HepG2 (cell line): ENCODE measurements around the gene PSENEN. TPM values are rescaled to one million over a fixed set of nuclear protein-coding genes. Genes with fewer than 3 reads are reported as not detected.

Experiments
- ARNTL ChIP-seq: sonication (generic); formaldehyde crosslinking; IDR thresholded peaks from 2 replicates; pipeline ENCODE4 v1.4.0; 2020; ENCODE audit warnings: mild to moderate bottlenecking, missing genetic modification reagents
- ATRX ChIP-seq: sonication (generic); formaldehyde crosslinking; IDR thresholded peaks from 2 replicates; pipeline ENCODE4 v1.4.0; 2020; ENCODE audit warnings: missing genetic modification reagents, borderline replicate concordance
- FOSL1 ChIP-seq: sonication (generic); formaldehyde crosslinking; IDR thresholded peaks from 2 replicates; pipeline ENCODE4 v1.9.0; 2021; ENCODE audit warnings: missing genetic modification reagents, borderline replicate concordance
- HNF4G ChIP-seq, 2 experiments: sonication (generic) in 1 of 2; formaldehyde crosslinking in 1 of 2; IDR thresholded peaks; 2 replicates each; pipeline versions ENCODE4 v1.4.0 to v1.6.1; 2011 to 2020; ENCODE audit warnings: borderline replicate concordance in 2 of 2, low read depth in 2 of 2, mild to moderate bottlenecking in 2 of 2, low read length in 1 of 2, missing genetic modification reagents in 1 of 2, moderate library complexity in 1 of 2
- KAT2B ChIP-seq: fragments of 150-350 bp; IDR thresholded peaks from 2 replicates; pipeline ENCODE4 v1.6.1; 2014; ENCODE audit warnings: low read depth, low read length, borderline replicate concordance
- KLF9 ChIP-seq: IDR thresholded peaks from 2 replicates; pipeline ENCODE4 v1.6.1; 2016; ENCODE audit warnings: low read depth
- MYC ChIP-seq: sonication (generic); formaldehyde crosslinking; IDR thresholded peaks from 2 replicates; pipeline ENCODE4 v1.9.0; 2021; ENCODE audit warnings: missing genetic modification reagents, borderline replicate concordance
- TSC22D2 ChIP-seq: sonication (generic); formaldehyde crosslinking; IDR thresholded peaks from 2 replicates; pipeline ENCODE4 v1.5.1; 2020; ENCODE audit warnings: missing genetic modification reagents, mild to moderate bottlenecking, borderline replicate concordance
- ZBTB7A ChIP-seq: sonication (generic); formaldehyde crosslinking; IDR thresholded peaks from 2 replicates; pipeline ENCODE4 v1.8.0; 2022; ENCODE audit warnings: mild to moderate bottlenecking, missing genetic modification reagents
- ZFY ChIP-seq: sonication (generic); formaldehyde crosslinking; IDR thresholded peaks from 2 replicates; pipeline ENCODE4 v1.4.0; 2020; ENCODE audit warnings: missing genetic modification reagents
- ZNF180 ChIP-seq: sonication (generic); formaldehyde crosslinking; IDR thresholded peaks from 2 replicates; pipeline ENCODE4 v1.4.0; 2020; ENCODE audit warnings: low read depth, missing genetic modification reagents, borderline replicate concordance
- ZNF225 ChIP-seq: sonication (generic); formaldehyde crosslinking; IDR thresholded peaks from 2 replicates; pipeline ENCODE4 v1.4.0; 2020; ENCODE audit warnings: mild to moderate bottlenecking, missing genetic modification reagents
- polyA plus RNA-seq, 8 experiments: library from polyadenylated mRNA; depleted of rRNA in 3 of 8; stranded (reverse) in 7 of 8; unstranded in 1 of 8; fragments of >200 nt; fragmentation: Illumina TruSeq in 4 of 8; extraction: Trizol in 4 of 8; gene quantifications; 2 replicates each; pipeline versions ENCODE4 v1.2.1 to v1.2.3, GENCODE V29; 2011 to 2016; ENCODE audit warnings: low read depth in 4 of 8, missing spikeins in 1 of 8, mixed read lengths in 1 of 8; ENCODE audit not compliant: insufficient read depth in 1 of 8
- total RNA-seq, 5 experiments: library from RNA; depleted of rRNA; stranded (reverse); fragments of >200 nt; fragmentation: Illumina TruSeq; extraction: Trizol; gene quantifications; 2 replicates each; pipeline ENCODE4 v1.2.3, GENCODE V29; 2016; ENCODE audit warnings: low read depth in 1 of 5
- TF ChIP-seq, protein P1 (sequence below): sonication (generic); formaldehyde crosslinking; IDR thresholded peaks from 2 replicates; pipeline ENCODE4 v1.4.0; 2020; ENCODE audit warnings: missing genetic modification reagents, mild to moderate bottlenecking, borderline replicate concordance
- TF ChIP-seq, protein P2 (sequence below): IDR thresholded peaks from 2 replicates; pipeline ENCODE4 v1.6.1; 2016; ENCODE audit warnings: low read depth, borderline replicate concordance
- TF ChIP-seq, protein P3 (sequence below): sonication (generic); formaldehyde crosslinking; IDR thresholded peaks from 2 replicates; pipeline ENCODE4 v1.4.0; 2020; ENCODE audit warnings: mild to moderate bottlenecking, missing genetic modification reagents
- TF ChIP-seq, protein P4 (sequence below): sonication (generic); formaldehyde crosslinking; IDR thresholded peaks from 2 replicates; pipeline ENCODE4 v1.4.0; 2020; ENCODE audit warnings: missing genetic modification reagents

The PSENEN gene
- total and polyA plus RNA-seq, 2 of the 13 experiments (the other 11 are each of a cell fraction or from before 2014, with no cell fraction given): 16.9 to 34.2 TPM

DNA sequence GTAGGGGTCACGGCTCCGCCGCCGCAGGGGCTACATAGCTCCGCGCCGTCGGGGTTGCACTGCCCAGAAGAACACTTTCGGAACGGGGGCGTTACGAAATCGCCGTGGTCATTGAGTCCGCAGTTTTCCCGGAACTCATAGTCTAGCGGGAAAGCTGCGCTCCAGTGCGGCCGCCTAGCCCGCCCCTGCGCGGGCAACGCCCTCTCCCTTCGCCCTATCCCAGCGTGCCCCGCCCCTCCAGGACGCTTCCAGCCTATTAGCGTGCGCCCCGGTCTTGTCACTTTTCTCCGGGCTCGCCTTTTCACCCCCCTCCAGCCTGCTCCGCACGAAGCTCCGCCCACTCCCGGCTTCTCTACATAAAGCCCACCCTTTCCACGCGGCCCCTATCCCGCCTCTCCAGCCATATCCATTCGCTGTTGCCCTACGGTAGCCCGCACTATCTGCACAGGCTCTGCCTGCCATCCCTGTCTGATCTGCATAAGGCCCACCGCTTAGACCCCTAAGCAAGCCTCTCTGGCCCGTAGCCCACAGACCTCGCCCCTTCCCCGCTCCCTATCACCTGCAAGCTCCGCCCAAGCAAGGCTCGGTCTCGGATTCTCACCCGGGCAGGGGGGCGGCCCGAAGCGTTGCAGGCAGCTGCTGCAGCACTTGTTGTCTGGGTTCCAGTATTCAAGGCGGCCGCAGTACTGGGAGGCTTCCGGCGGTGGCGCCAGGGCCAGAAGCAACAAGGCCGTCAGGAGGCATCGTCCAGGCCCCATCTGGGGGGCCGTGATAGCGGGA lies 4.8 kb upstream of the PSENEN start (continued):
- TF ChIP-seq, protein P1, sequence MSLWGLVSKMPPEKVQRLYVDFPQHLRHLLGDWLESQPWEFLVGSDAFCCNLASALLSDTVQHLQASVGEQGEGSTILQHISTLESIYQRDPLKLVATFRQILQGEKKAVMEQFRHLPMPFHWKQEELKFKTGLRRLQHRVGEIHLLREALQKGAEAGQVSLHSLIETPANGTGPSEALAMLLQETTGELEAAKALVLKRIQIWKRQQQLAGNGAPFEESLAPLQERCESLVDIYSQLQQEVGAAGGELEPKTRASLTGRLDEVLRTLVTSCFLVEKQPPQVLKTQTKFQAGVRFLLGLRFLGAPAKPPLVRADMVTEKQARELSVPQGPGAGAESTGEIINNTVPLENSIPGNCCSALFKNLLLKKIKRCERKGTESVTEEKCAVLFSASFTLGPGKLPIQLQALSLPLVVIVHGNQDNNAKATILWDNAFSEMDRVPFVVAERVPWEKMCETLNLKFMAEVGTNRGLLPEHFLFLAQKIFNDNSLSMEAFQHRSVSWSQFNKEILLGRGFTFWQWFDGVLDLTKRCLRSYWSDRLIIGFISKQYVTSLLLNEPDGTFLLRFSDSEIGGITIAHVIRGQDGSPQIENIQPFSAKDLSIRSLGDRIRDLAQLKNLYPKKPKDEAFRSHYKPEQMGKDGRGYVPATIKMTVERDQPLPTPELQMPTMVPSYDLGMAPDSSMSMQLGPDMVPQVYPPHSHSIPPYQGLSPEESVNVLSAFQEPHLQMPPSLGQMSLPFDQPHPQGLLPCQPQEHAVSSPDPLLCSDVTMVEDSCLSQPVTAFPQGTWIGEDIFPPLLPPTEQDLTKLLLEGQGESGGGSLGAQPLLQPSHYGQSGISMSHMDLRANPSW: no peak
- TF ChIP-seq KLF9 (CRISPR knock-in tag) (no peak), ZNF225 (CRISPR knock-in tag) (no peak), ZBTB7A (no peak), KAT2B (no peak), ZNF180 (CRISPR knock-in tag) (no peak), ARNTL (CRISPR knock-in tag) (no peak), MYC (CRISPR knock-in tag) (peak; percentile 74; the same call in 1 of the 2 replicates), ATRX (CRISPR knock-in tag) (no peak), ZFY (CRISPR knock-in tag) (peak; percentile 80), FOSL1 (CRISPR knock-in tag) (no peak), HNF4G (IDR thresholded peaks at IDR 0.05; ENCODE audit: borderline replicate concordance, low read depth, low read length) (no peak; the same call in 1 of the 2 replicates), HNF4G (CRISPR knock-in tag; IDR thresholded peaks at IDR 0.05; ENCODE audit: borderline replicate concordance, low read depth) (no peak), TSC22D2 (no peak)
- TF ChIP-seq, protein P2, sequence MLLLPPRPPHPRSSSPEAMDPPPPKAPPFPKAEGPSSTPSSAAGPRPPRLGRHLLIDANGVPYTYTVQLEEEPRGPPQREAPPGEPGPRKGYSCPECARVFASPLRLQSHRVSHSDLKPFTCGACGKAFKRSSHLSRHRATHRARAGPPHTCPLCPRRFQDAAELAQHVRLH (CRISPR knock-in tag): no peak; the same call in 1 of the 2 replicates
- TF ChIP-seq, protein P3, sequence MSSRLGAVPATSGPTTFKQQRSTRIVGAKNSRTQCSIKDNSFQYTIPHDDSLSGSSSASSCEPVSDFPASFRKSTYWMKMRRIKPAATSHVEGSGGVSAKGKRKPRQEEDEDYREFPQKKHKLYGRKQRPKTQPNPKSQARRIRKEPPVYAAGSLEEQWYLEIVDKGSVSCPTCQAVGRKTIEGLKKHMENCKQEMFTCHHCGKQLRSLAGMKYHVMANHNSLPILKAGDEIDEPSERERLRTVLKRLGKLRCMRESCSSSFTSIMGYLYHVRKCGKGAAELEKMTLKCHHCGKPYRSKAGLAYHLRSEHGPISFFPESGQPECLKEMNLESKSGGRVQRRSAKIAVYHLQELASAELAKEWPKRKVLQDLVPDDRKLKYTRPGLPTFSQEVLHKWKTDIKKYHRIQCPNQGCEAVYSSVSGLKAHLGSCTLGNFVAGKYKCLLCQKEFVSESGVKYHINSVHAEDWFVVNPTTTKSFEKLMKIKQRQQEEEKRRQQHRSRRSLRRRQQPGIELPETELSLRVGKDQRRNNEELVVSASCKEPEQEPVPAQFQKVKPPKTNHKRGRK: no peak
- TF ChIP-seq, protein P4, sequence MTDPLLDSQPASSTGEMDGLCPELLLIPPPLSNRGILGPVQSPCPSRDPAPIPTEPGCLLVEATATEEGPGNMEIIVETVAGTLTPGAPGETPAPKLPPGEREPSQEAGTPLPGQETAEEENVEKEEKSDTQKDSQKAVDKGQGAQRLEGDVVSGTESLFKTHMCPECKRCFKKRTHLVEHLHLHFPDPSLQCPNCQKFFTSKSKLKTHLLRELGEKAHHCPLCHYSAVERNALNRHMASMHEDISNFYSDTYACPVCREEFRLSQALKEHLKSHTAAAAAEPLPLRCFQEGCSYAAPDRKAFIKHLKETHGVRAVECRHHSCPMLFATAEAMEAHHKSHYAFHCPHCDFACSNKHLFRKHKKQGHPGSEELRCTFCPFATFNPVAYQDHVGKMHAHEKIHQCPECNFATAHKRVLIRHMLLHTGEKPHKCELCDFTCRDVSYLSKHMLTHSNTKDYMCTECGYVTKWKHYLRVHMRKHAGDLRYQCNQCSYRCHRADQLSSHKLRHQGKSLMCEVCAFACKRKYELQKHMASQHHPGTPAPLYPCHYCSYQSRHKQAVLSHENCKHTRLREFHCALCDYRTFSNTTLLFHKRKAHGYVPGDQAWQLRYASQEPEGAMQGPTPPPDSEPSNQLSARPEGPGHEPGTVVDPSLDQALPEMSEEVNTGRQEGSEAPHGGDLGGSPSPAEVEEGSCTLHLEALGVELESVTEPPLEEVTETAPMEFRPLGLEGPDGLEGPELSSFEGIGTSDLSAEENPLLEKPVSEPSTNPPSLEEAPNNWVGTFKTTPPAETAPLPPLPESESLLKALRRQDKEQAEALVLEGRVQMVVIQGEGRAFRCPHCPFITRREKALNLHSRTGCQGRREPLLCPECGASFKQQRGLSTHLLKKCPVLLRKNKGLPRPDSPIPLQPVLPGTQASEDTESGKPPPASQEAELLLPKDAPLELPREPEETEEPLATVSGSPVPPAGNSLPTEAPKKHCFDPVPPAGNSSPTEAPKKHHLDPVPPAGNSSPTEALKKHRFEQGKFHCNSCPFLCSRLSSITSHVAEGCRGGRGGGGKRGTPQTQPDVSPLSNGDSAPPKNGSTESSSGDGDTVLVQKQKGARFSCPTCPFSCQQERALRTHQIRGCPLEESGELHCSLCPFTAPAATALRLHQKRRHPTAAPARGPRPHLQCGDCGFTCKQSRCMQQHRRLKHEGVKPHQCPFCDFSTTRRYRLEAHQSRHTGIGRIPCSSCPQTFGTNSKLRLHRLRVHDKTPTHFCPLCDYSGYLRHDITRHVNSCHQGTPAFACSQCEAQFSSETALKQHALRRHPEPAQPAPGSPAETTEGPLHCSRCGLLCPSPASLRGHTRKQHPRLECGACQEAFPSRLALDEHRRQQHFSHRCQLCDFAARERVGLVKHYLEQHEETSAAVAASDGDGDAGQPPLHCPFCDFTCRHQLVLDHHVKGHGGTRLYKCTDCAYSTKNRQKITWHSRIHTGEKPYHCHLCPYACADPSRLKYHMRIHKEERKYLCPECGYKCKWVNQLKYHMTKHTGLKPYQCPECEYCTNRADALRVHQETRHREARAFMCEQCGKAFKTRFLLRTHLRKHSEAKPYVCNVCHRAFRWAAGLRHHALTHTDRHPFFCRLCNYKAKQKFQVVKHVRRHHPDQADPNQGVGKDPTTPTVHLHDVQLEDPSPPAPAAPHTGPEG (CRISPR knock-in tag): no peak
- TF ChIP-seq, all 625 proteins: peak for 220
